Smooth muscle cell (in vitro differentiated cells): ENCODE measurements around the gene SLC43A3. TPM values are rescaled to one million over a fixed set of nuclear protein-coding genes. Genes with fewer than 3 reads are reported as not detected.
"Not testable (repeated sequence)": the region's sequence is repeated elsewhere in the genome, so short reads cannot be mapped to it uniquely, and the experiment has no call there.

Experiments used
- DNase-seq: peaks from one replicate; lab custom pipeline; 2025; ENCODE audit not compliant: unreplicated experiment; lab: John Stamatoyannopoulos, UW
- H2AFZ ChIP-seq: fragments of 200-600 bp; sonication (generic); 2 replicates; pipeline ENCODE4 v1.6.0; 2016; ENCODE audit warnings: antibody characterized with exemption, low read depth, mild to moderate bottlenecking
- H3F3A ChIP-seq: fragments of 200-600 bp; sonication (generic); 2 replicates; pipeline ENCODE4 v1.6.0; 2017; ENCODE audit warnings: antibody characterized with exemption, low read depth
- H3K27ac ChIP-seq: fragments of 200-600 bp; sonication (generic); 2 replicates; pipeline ENCODE4 v1.5.1; 2016; ENCODE audit warnings: low read depth, mild to moderate bottlenecking
- H3K27me3 ChIP-seq: fragments of 200-600 bp; sonication (generic); 2 replicates; pipeline ENCODE4 v1.6.1; 2016; ENCODE audit warnings: low read depth, mild to moderate bottlenecking
- H3K36me3 ChIP-seq: fragments of 200-600 bp; sonication (generic); 2 replicates; pipeline ENCODE4 v1.5.1; 2016; ENCODE audit warnings: low read depth
- H3K4me1 ChIP-seq: fragments of 200-600 bp; sonication (generic); 2 replicates; pipeline ENCODE4 v1.5.1; 2016; ENCODE audit warnings: low read depth
- H3K4me2 ChIP-seq: fragments of 200-600 bp; sonication (generic); 2 replicates; pipeline ENCODE4 v1.6.0; 2016; ENCODE audit warnings: mild to moderate bottlenecking
- H3K4me3 ChIP-seq: fragments of 200-600 bp; sonication (generic); 2 replicates; pipeline ENCODE4 v1.5.1; 2016; ENCODE audit warnings: mild to moderate bottlenecking
- H3K79me2 ChIP-seq: fragments of 200-600 bp; sonication (generic); 2 replicates; pipeline ENCODE4 v1.6.0; 2016; ENCODE audit warnings: low read depth, mild to moderate bottlenecking
- H3K9ac ChIP-seq: fragments of 200-600 bp; sonication (generic); 2 replicates; pipeline ENCODE4 v1.6.0; 2016; ENCODE audit warnings: low read depth
- H3K9me3 ChIP-seq: fragments of 200-600 bp; sonication (generic); replicated peaks from 2 replicates; pipeline ENCODE4 v1.5.1; 2016; ENCODE audit warnings: low read depth
- H4K20me1 ChIP-seq: fragments of 200-600 bp; sonication (generic); 2 replicates; pipeline ENCODE4 v1.6.0; 2016; ENCODE audit warnings: low read depth
- CTCF ChIP-seq: fragments of 200-600 bp; sonication (generic); IDR thresholded peaks from 2 replicates; pipeline ENCODE4 v1.5.1; 2017; ENCODE audit warnings: borderline replicate concordance, mild to moderate bottlenecking, antibody characterized with exemption; ENCODE audit not compliant: insufficient read depth, poor library complexity, severe bottlenecking
- WGBS: methylation state at CpG from one replicate; pipeline ENCODE4 v1.1.7; 2016; ENCODE audit warnings: low lambda C conversion rate; 5-methylcytosine and 5-hydroxymethylcytosine counted together
- polyA plus RNA-seq: library from polyadenylated mRNA; unstranded; fragments of >200 nt; fragmentation: Nextera tagmentation; extraction: Ambion mirVana; gene quantifications from 2 replicates; pipeline ENCODE4 v1.2.1, GENCODE V29; 2016
- total RNA-seq: library from RNA; depleted of rRNA; stranded (reverse); fragments of >200 nt; gene quantifications from 2 replicates; pipeline ENCODE4 v1.2.3, GENCODE V29; 2014

SLC43A3 gene
- total and polyA plus RNA-seq, 2 experiments from 2014 or later = 9.3 to 12.8 TPM

GRCh38 chr11:57403802-57404147, 23.1 kb downstream of the SLC43A3 start:
- no peak for DNase-seq
- H3K36me3 ChIP-seq = no peaks in the 10 kb centered on the region
- H3K4me1 ChIP-seq = no peaks in the 10 kb centered on the region
- 90% methylated on average over 2 of the region's 2 CpGs for WGBS
- no peaks in the 10 kb centered on the region for H3K9me3 ChIP-seq
- no peak overlapping the region for H2AFZ ChIP-seq
- peaks cover 13% of the 10 kb centered on the region for H3K27me3 ChIP-seq
- no peaks in the 10 kb centered on the region for H3F3A ChIP-seq
- H3K4me3 ChIP-seq = no peak overlapping the region
- H3K27ac ChIP-seq = no peak overlapping the region
- H3K9ac ChIP-seq = no peak overlapping the region
- no peak overlapping the region for H3K4me2 ChIP-seq
- no peaks in the 10 kb centered on the region for H4K20me1 ChIP-seq
- TF ChIP-seq CTCF = no peak
- H3K79me2 ChIP-seq = no peaks in the 10 kb centered on the region

GRCh38 chr11:57403003-57403801, 23.7 kb downstream of the SLC43A3 start:
- H3K9ac ChIP-seq, H3K9me3 ChIP-seq, H3K79me2 ChIP-seq, H3K4me3 ChIP-seq, DNase-seq, H3K4me1 ChIP-seq, H3F3A ChIP-seq, H4K20me1 ChIP-seq, H2AFZ ChIP-seq, H3K36me3 ChIP-seq, H3K4me2 ChIP-seq, H3K27ac ChIP-seq: not testable (repeated sequence)
- WGBS = 85% methylated on average over 6 of the region's 6 CpGs
- H3K27me3 ChIP-seq = peaks cover 19% of the 10 kb centered on the region

- no peak overlapping the region for H3K27ac ChIP-seq
- no peak for DNase-seq
- WGBS = 49% methylated on average over 6 of the region's 6 CpGs
Observed at GRCh38 chr11:57402188-57403002, 24.5 kb downstream of the SLC43A3 start.

More at GRCh38 chr11:57402188-57403002, 24.5 kb downstream of the SLC43A3 start:
- H3F3A ChIP-seq = no peaks in the 10 kb centered on the region
- H3K9ac ChIP-seq = no peak overlapping the region
- H3K9me3 ChIP-seq = no peaks in the 10 kb centered on the region
- H2AFZ ChIP-seq = no peak overlapping the region
- no peak for TF ChIP-seq CTCF
- no peaks in the 10 kb centered on the region for H4K20me1 ChIP-seq
- peaks cover 24% of the 10 kb centered on the region for H3K27me3 ChIP-seq
- H3K4me3 ChIP-seq = no peak overlapping the region
- no peak overlapping the region for H3K4me2 ChIP-seq
- H3K79me2 ChIP-seq = no peaks in the 10 kb centered on the region
- H3K4me1 ChIP-seq = no peaks in the 10 kb centered on the region
- no peaks in the 10 kb centered on the region for H3K36me3 ChIP-seq
